GM12878 (cell line): ENCODE results near the gene RAP1GAP. TPM values are rescaled to one million over a fixed set of nuclear protein-coding genes. Genes with fewer than 3 reads are reported as not detected.

Source experiments
- ATAC-seq: fragments of 200-7000 bp; cut with Tn5 transposase; 3 replicates; pipeline ENCODE4 v1.9.1; 2020; ENCODE audit warnings: mild to moderate bottlenecking, moderate library complexity
- BruUV-seq: library from RNA; stranded (reverse); fragments of 400-500 nt; replicated peaks from 2 replicates; lab custom pipeline; 2021; lab: Mats Ljungman, UMichigan
- CTCF ChIA-PET: fragments of 300-600 bp; sonication (Branson Sonifier 250); formaldehyde crosslinking; extraction: SDS; loops from one replicate; lab custom pipeline; 2021; ENCODE audit warnings: inconsistent platforms; lab: Yijun Ruan, JAX
- POLR2A ChIA-PET: fragments of 350-600 bp; formaldehyde crosslinking; extraction: SDS; loops from one replicate; lab custom pipeline; 2021; ENCODE audit warnings: inconsistent platforms; lab: Charles Lee
- RAD21 ChIA-PET: fragments of 300-600 bp; sonication (Branson Sonifier 250); formaldehyde crosslinking; loops from one replicate; lab custom pipeline; 2023; ENCODE audit warnings: antibody characterized with exemption; ENCODE audit not compliant: unreplicated experiment; lab: Charles Lee
- SMC1A ChIA-PET: fragments of 300-600 bp; sonication (Branson Sonifier 250); formaldehyde crosslinking; loops from one replicate; lab custom pipeline; 2023; ENCODE audit not compliant: unreplicated experiment, uncharacterized antibody; lab: Charles Lee
- DNase-seq: peaks from one replicate; pipeline ENCODE4 v3.0.0-alpha.2; 2011; ENCODE audit warnings: low read depth, low spot score
- FAIRE-seq: peaks from 3 replicates; lab custom pipeline; 2011; peaks lifted over from hg19 to GRCh38; lab: Jason Lieb, UNC
- H2AFZ ChIP-seq: 2 replicates; pipeline ENCODE4 v1.6.0; 2011; ENCODE audit warnings: low read depth, low read length, control low read depth; ENCODE audit not compliant: control insufficient read depth
- H3K27ac ChIP-seq: 2 replicates; pipeline ENCODE4 v1.5.1; 2011; ENCODE audit warnings: control low read depth; ENCODE audit not compliant: control insufficient read depth, insufficient read depth
- H3K27me3 ChIP-seq, 2 experiments: replicated peaks in 1 of 2; 2 replicates each; pipeline versions ENCODE4 v1.6.0 to v1.6.1; 2011; ENCODE audit warnings: low read length in 1 of 2; ENCODE audit not compliant: control insufficient read depth in 2 of 2, insufficient read depth in 2 of 2
- H3K36me3 ChIP-seq, 2 experiments: 2 replicates each; pipeline ENCODE4 v1.5.1; 2011; ENCODE audit warnings: low read length in 1 of 2; ENCODE audit not compliant: control insufficient read depth in 2 of 2, insufficient read depth in 2 of 2
- H3K4me1 ChIP-seq: 2 replicates; pipeline ENCODE4 v1.6.1; 2011; ENCODE audit warnings: mild to moderate bottlenecking, low read length, moderate library complexity, mixed read lengths; ENCODE audit not compliant: control insufficient read depth, insufficient read depth
- H3K4me2 ChIP-seq: 2 replicates; pipeline ENCODE4 v1.6.0; 2011; ENCODE audit warnings: control low read depth; ENCODE audit not compliant: control insufficient read depth, insufficient read depth
- H3K4me3 ChIP-seq: fragments of 200-600 bp; sonication (generic); 2 replicates; pipeline ENCODE4 v1.5.1; 2016
- H3K79me2 ChIP-seq: 2 replicates; pipeline ENCODE4 v1.6.0; 2011; ENCODE audit warnings: low read length; ENCODE audit not compliant: control insufficient read depth, insufficient read depth
- H3K9ac ChIP-seq: 2 replicates; pipeline ENCODE4 v1.8.0; 2011; ENCODE audit warnings: low read length, control low read depth, mixed read lengths; ENCODE audit not compliant: control insufficient read depth, insufficient read depth
- H3K9me3 ChIP-seq: replicated peaks from 3 replicates; pipeline ENCODE4 v1.5.1; 2011; ENCODE audit warnings: mild to moderate bottlenecking, low read length; ENCODE audit not compliant: control insufficient read depth, insufficient read depth
- H4K20me1 ChIP-seq: 2 replicates; pipeline ENCODE4 v1.6.0; 2011; ENCODE audit not compliant: control insufficient read depth, insufficient read depth
- BCL11A ChIP-seq: IDR thresholded peaks from 2 replicates; pipeline ENCODE4 v1.6.1; 2011; ENCODE audit warnings: low read depth, low read length
- DPF2 ChIP-seq: fragments of 450-650 bp; IDR thresholded peaks from 2 replicates; pipeline ENCODE4 v1.6.1; 2017; ENCODE audit warnings: mild to moderate bottlenecking
- HDAC2 ChIP-seq: fragments of 200-600 bp; sonication (generic); IDR thresholded peaks from 2 replicates; pipeline ENCODE4 v1.6.1; 2017
- MTA3 ChIP-seq: IDR thresholded peaks from 2 replicates; pipeline ENCODE4 v1.6.1; 2012; ENCODE audit warnings: low read length, inconsistent platforms, borderline replicate concordance
- NRF1 ChIP-seq: conservative IDR thresholded peaks from 2 replicates; pipeline ENCODE4 v1.6.1; 2011; ENCODE audit warnings: mild to moderate bottlenecking, low read depth, low read length, improper control_type of control experiment
- POU2F2 ChIP-seq: IDR thresholded peaks from 3 replicates; pipeline ENCODE4 v1.6.1; 2011; ENCODE audit warnings: low read depth, mild to moderate bottlenecking, low read length, borderline replicate concordance
- RAD21 ChIP-seq: IDR thresholded peaks from 2 replicates; pipeline ENCODE4 v1.6.1; 2011; ENCODE audit warnings: mild to moderate bottlenecking, low read depth, low read length, moderate library complexity; ENCODE audit not compliant: insufficient read depth
- RBBP5 ChIP-seq: fragments of 200-600 bp; sonication (generic); conservative IDR thresholded peaks from 2 replicates; pipeline ENCODE4 v1.6.1; 2016
- SIN3A ChIP-seq: IDR thresholded peaks from 2 replicates; pipeline ENCODE4 v1.6.1; 2012; ENCODE audit warnings: low read depth, low read length, improper control_type of control experiment
- TARDBP ChIP-seq: IDR thresholded peaks from 2 replicates; pipeline ENCODE4 v1.6.1; 2016; ENCODE audit warnings: borderline replicate concordance
- WGBS: methylation state at CpG from one replicate; pipeline ENCODE4 v1.1.6; 2016; ENCODE audit warnings: low lambda C conversion rate; ENCODE audit not compliant: insufficient replicate concordance, insufficient coverage; ENCODE audit errors: missing lambda C conversion rate; 5-methylcytosine and 5-hydroxymethylcytosine counted together
- in situ Hi-C: fragments of 300-500 bp; cut with MboI; formaldehyde crosslinking; loops from 9 replicates; pipeline ENCODE4 v1.14.3; 2018; ENCODE audit warnings: mixed read lengths
- intact Hi-C: fragments of 100-400 bp; cut with micrococcal nuclease; formaldehyde crosslinking; loops from one replicate; pipeline ENCODE4 v1.14.2; 2022; ENCODE audit not compliant: unreplicated experiment
- polyA plus RNA-seq, 11 experiments: library from polyadenylated mRNA; depleted of rRNA in 4 of 11; unstranded in 6 of 11; stranded (reverse) in 5 of 11; fragments of >200 nt; fragmentation: Nextera tagmentation in 4 of 11; fragmentation: Illumina TruSeq in 1 of 11; extraction: Ambion mirVana in 4 of 11; extraction: Trizol in 1 of 11; gene quantifications; 1 replicate in 1 of 11; 2 replicates in 10 of 11; pipeline versions ENCODE4 v1.2.1 to v1.2.3, GENCODE V29; 2011 to 2016; ENCODE audit warnings: inconsistent platforms in 2 of 11, missing spikeins in 2 of 11, low read depth in 1 of 11
- total RNA-seq, 4 experiments: library from RNA; depleted of rRNA in 3 of 4; stranded (reverse); fragments of >200 nt in 3 of 4; fragmentation: Illumina TruSeq in 1 of 4; extraction: Trizol in 1 of 4; gene quantifications; 2 replicates each; pipeline versions ENCODE4 v1.2.1 to v1.2.3, GENCODE V29; 2013 to 2021
- TF ChIP-seq, protein P1 (sequence below): fragments of 450-650 bp; formaldehyde crosslinking; IDR thresholded peaks from 2 replicates; pipeline ENCODE4 v1.4.0; 2022; ENCODE audit warnings: mild to moderate bottlenecking, moderate library complexity
- TF ChIP-seq, protein P2 (sequence below): IDR thresholded peaks from 2 replicates; pipeline ENCODE4 v1.6.1; 2012; ENCODE audit warnings: improper control_type of control experiment, low read depth, low read length; ENCODE audit not compliant: insufficient replicate concordance
- TF ChIP-seq, protein P3 (sequence below): IDR thresholded peaks from 2 replicates; pipeline ENCODE4 v1.6.1; 2012; ENCODE audit warnings: low read depth, low read length, improper control_type of control experiment
- TF ChIP-seq, protein P4 (sequence below): IDR thresholded peaks from 2 replicates; pipeline ENCODE4 v1.6.1; 2012; ENCODE audit warnings: low read length, inconsistent platforms

The RAP1GAP gene
- total and polyA plus RNA-seq, 10 of the 15 experiments (the other 5 are each of a cell fraction or from before 2014, with no cell fraction given), result 0.04 to 0.96 (median 0.09) TPM; not detected in 3

DNA sequence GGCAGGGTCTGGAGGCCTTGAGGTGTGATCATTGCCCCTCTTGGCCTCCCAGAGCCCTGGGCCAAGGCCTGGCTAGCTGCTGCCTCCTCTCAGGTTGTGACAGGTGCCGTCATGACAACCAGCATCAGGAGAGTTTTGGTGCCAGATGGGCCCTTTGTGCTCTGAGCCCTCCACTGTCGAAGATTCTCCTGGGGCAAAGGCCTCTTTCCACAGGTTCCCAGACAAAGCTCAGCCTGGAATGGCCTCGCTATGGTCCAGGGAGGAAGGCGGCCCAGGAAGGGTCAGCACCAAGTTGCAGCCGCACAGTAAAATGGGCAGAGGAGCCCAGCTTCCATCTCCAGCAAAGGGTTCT is 81.6 kb downstream of the RAP1GAP start:
- in situ Hi-C loops (no loop called here), intact Hi-C loops (loop anchor here (5.0 kb wide), 1 partner anchor 75 kb away; no protein-coding TSS in a partner anchor)
- no peaks in the 10 kb centered on the region for H3K4me1 ChIP-seq
- FAIRE-seq (no peak), ATAC-seq (no peak), DNase-seq (no peak)
- H3K27me3 ChIP-seq, result peaks cover 0 to 3% of the 10 kb centered on the region in 2 experiments; a peak in 1 of 4 replicates
- ChIA-PET POLR2A (interaction anchor here (1.1 kb wide), 1 partner anchor 8 kb away, joined by 5 read pairs; no protein-coding TSS in a partner anchor), RAD21 (no interaction called here), SMC1A (no interaction called here), CTCF (interaction anchor here (1.2 kb wide), 1 partner anchor 77 kb away, joined by 3 read pairs; no protein-coding TSS in a partner anchor)
- BruUV-seq, result no TSS peak
- no peak overlapping the region for H3K9ac ChIP-seq
- no peaks in the 10 kb centered on the region for H3K36me3 ChIP-seq
- WGBS, result 9% methylated on average over 5 of the region's 5 CpGs
- no peaks in the 10 kb centered on the region for H3K9me3 ChIP-seq
- H3K4me3 ChIP-seq, result no peak overlapping the region
- no peaks in the 10 kb centered on the region for H4K20me1 ChIP-seq
- H3K4me2 ChIP-seq, result no peak overlapping the region
- no peak overlapping the region for H2AFZ ChIP-seq
- H3K79me2 ChIP-seq, result no peaks in the 10 kb centered on the region
- no peak overlapping the region for H3K27ac ChIP-seq
- no peak for TF ChIP-seq MTA3
- no peak for TF ChIP-seq POU2F2
- TF ChIP-seq DPF2, result no peak
- TF ChIP-seq RAD21, result no peak
- TF ChIP-seq HDAC2, result no peak
- TF ChIP-seq, protein P1, sequence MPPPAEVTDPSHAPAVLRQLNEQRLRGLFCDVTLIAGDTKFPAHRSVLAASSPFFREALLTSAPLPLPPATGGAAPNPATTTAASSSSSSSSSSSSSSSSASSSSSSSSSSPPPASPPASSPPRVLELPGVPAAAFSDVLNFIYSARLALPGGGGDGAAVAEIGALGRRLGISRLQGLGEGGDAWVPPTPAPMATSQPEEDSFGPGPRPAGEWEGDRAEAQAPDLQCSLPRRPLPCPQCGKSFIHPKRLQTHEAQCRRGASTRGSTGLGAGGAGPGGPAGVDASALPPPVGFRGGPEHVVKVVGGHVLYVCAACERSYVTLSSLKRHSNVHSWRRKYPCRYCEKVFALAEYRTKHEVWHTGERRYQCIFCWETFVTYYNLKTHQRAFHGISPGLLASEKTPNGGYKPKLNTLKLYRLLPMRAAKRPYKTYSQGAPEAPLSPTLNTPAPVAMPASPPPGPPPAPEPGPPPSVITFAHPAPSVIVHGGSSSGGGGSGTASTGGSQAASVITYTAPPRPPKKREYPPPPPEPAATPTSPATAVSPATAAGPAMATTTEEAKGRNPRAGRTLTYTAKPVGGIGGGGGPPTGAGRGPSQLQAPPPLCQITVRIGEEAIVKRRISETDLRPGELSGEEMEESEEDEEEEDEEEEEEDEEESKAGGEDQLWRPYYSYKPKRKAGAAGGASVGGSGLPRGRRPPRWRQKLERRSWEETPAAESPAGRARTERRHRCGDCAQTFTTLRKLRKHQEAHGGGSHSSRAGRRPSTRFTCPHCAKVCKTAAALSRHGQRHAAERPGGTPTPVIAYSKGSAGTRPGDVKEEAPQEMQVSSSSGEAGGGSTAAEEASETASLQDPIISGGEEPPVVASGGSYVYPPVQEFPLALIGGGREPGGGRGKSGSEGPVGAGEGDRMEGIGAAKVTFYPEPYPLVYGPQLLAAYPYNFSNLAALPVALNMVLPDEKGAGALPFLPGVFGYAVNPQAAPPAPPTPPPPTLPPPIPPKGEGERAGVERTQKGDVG (CRISPR knock-in tag), result no peak
- TF ChIP-seq, protein P2, sequence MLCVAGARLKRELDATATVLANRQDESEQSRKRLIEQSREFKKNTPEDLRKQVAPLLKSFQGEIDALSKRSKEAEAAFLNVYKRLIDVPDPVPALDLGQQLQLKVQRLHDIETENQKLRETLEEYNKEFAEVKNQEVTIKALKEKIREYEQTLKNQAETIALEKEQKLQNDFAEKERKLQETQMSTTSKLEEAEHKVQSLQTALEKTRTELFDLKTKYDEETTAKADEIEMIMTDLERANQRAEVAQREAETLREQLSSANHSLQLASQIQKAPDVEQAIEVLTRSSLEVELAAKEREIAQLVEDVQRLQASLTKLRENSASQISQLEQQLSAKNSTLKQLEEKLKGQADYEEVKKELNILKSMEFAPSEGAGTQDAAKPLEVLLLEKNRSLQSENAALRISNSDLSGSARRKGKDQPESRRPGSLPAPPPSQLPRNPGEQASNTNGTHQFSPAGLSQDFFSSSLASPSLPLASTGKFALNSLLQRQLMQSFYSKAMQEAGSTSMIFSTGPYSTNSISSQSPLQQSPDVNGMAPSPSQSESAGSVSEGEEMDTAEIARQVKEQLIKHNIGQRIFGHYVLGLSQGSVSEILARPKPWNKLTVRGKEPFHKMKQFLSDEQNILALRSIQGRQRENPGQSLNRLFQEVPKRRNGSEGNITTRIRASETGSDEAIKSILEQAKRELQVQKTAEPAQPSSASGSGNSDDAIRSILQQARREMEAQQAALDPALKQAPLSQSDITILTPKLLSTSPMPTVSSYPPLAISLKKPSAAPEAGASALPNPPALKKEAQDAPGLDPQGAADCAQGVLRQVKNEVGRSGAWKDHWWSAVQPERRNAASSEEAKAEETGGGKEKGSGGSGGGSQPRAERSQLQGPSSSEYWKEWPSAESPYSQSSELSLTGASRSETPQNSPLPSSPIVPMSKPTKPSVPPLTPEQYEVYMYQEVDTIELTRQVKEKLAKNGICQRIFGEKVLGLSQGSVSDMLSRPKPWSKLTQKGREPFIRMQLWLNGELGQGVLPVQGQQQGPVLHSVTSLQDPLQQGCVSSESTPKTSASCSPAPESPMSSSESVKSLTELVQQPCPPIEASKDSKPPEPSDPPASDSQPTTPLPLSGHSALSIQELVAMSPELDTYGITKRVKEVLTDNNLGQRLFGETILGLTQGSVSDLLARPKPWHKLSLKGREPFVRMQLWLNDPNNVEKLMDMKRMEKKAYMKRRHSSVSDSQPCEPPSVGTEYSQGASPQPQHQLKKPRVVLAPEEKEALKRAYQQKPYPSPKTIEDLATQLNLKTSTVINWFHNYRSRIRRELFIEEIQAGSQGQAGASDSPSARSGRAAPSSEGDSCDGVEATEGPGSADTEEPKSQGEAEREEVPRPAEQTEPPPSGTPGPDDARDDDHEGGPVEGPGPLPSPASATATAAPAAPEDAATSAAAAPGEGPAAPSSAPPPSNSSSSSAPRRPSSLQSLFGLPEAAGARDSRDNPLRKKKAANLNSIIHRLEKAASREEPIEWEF, result no peak
- TF ChIP-seq, protein P3, sequence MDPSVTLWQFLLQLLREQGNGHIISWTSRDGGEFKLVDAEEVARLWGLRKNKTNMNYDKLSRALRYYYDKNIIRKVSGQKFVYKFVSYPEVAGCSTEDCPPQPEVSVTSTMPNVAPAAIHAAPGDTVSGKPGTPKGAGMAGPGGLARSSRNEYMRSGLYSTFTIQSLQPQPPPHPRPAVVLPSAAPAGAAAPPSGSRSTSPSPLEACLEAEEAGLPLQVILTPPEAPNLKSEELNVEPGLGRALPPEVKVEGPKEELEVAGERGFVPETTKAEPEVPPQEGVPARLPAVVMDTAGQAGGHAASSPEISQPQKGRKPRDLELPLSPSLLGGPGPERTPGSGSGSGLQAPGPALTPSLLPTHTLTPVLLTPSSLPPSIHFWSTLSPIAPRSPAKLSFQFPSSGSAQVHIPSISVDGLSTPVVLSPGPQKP, result no peak
- TF ChIP-seq, protein P4, sequence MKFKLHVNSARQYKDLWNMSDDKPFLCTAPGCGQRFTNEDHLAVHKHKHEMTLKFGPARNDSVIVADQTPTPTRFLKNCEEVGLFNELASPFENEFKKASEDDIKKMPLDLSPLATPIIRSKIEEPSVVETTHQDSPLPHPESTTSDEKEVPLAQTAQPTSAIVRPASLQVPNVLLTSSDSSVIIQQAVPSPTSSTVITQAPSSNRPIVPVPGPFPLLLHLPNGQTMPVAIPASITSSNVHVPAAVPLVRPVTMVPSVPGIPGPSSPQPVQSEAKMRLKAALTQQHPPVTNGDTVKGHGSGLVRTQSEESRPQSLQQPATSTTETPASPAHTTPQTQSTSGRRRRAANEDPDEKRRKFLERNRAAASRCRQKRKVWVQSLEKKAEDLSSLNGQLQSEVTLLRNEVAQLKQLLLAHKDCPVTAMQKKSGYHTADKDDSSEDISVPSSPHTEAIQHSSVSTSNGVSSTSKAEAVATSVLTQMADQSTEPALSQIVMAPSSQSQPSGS, result no peak
- no peak for TF ChIP-seq TARDBP
- no peak for TF ChIP-seq BCL11A
- TF ChIP-seq RBBP5, result no peak
- TF ChIP-seq NRF1, result no peak
- TF ChIP-seq SIN3A, result no peak
